ENCODE data around the gene ZNF644. TPM values are rescaled to one million over a fixed set of nuclear protein-coding genes. Genes with fewer than 3 reads are reported as not detected.
"Not testable (repeated sequence)": the region's sequence is repeated elsewhere in the genome, so short reads cannot be mapped to it uniquely, and the experiment has no call there.

The ZNF644 gene
- total RNA-seq, 1 experiment from 2014 or later = 55.9 TPM

DNA sequence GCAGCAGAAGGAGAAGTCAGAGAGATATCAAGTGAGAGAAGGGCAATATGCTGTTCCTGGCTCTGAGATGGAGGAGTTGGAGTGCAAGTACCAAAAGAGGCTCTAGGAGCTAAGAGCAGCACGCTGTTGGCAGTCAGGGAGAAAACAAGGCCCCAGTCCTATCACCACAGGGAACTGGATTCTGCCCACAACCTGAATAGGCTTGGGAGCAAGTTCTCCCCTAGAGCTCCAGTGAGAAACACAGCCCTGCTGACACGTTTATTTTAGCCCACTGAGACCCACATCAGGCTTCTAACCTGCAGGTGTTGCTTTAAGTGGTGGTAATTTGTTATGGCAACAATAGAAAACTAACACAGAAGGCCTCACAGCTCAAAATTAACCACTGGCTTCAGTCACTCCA, 31.8 kb upstream of the ZNF644 start:
- Histone ChIP-seq H3K27ac (ENCODE audit: low read depth, low read length) (no peak overlapping the region), H3K36me3 (ENCODE audit: control insufficient read depth in 1 of 2, insufficient read depth in 2 of 2, low read length in 2 of 2) (no peaks in the 10 kb centered on the region), H3K79me2 (ENCODE audit: insufficient read depth, low read length) (no peaks in the 10 kb centered on the region), H3K27me3 (ENCODE audit: insufficient read depth, low read length) (no peaks in the 10 kb centered on the region), H3K4me1 (ENCODE audit: control insufficient read depth in 1 of 2, insufficient read depth in 2 of 2, low read length in 2 of 2) (no peaks in the 10 kb centered on the region), H3K9me2 (ENCODE audit: insufficient read depth) (no peaks in the 10 kb centered on the region), H3K4me2 (ENCODE audit: low read length) (no peak overlapping the region), H4K20me1 (ENCODE audit: insufficient read depth) (no peaks in the 10 kb centered on the region), H3K9me3 (ENCODE audit: control insufficient read depth in 1 of 2, insufficient read depth in 1 of 2, low read depth in 1 of 2, low read length in 2 of 2) (no peaks in the 10 kb centered on the region), H2AFZ (ENCODE audit: low read depth, low read length, poor library complexity, severe bottlenecking) (no peak overlapping the region), H3K9ac (ENCODE audit: low read length) (no peak overlapping the region), H3K4me3 (replicated peaks in 1 of 2; ENCODE audit: low read depth in 1 of 2, low read length in 2 of 2) (no peak overlapping the region)
- DNase-seq (ENCODE audit: low read depth, low spot score) = no peak
- ATAC-seq = no peak
- POLR2A ChIA-PET = no interaction called here
- RAD21 ChIA-PET (ENCODE audit: low non-redundant PET in 1 of 2, low total read pairs in 2 of 2, uncharacterized antibody in 2 of 2, unreplicated experiment in 2 of 2) = no interaction called here
- no TSS peak for BruUV-seq (replicated peaks)
- TF ChIP-seq YY1 (IDR thresholded peaks at IDR 0.05; ENCODE audit: extremely low read depth, insufficient replicate concordance, low read depth, low read length) (no peak), EGR1 (IDR thresholded peaks at IDR 0.05; ENCODE audit: low read depth) (no peak), FOSL1 (IDR thresholded peaks at IDR 0.05; ENCODE audit: low read depth) (no peak), SIN3A (IDR thresholded peaks at IDR 0.05; ENCODE audit: low read depth) (no peak), SP1 (IDR thresholded peaks at IDR 0.05; ENCODE audit: low read depth) (no peak), ZNF274 (IDR thresholded peaks at IDR 0.05; ENCODE audit: low read depth, low read length) (no peak), EZH2 (IDR thresholded peaks at IDR 0.05) (no peak), POLR2A (IDR thresholded peaks at IDR 0.05; ENCODE audit: borderline replicate concordance, extremely low read depth, insufficient read depth, insufficient read length) (no peak), JUND (IDR thresholded peaks at IDR 0.05) (no peak), CEBPB (IDR thresholded peaks at IDR 0.05; ENCODE audit: low read depth) (no peak), ELF1 (IDR thresholded peaks at IDR 0.05; ENCODE audit: borderline replicate concordance, low read depth) (no peak), TCF7L2 (IDR thresholded peaks at IDR 0.05; ENCODE audit: borderline replicate concordance, extremely low read depth, insufficient read depth, insufficient read length) (no peak), ZFX (IDR thresholded peaks at IDR 0.05) (no peak)
- TF ChIP-seq, protein P1, sequence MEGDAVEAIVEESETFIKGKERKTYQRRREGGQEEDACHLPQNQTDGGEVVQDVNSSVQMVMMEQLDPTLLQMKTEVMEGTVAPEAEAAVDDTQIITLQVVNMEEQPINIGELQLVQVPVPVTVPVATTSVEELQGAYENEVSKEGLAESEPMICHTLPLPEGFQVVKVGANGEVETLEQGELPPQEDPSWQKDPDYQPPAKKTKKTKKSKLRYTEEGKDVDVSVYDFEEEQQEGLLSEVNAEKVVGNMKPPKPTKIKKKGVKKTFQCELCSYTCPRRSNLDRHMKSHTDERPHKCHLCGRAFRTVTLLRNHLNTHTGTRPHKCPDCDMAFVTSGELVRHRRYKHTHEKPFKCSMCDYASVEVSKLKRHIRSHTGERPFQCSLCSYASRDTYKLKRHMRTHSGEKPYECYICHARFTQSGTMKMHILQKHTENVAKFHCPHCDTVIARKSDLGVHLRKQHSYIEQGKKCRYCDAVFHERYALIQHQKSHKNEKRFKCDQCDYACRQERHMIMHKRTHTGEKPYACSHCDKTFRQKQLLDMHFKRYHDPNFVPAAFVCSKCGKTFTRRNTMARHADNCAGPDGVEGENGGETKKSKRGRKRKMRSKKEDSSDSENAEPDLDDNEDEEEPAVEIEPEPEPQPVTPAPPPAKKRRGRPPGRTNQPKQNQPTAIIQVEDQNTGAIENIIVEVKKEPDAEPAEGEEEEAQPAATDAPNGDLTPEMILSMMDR (IDR thresholded peaks at IDR 0.05 in 2 of 3, conservative IDR thresholded peaks at IDR 0.05 in 1 of 3; ENCODE audit: borderline replicate concordance in 1 of 3, insufficient read depth in 1 of 3, low read depth in 2 of 3, low read length in 2 of 3) = no peak
- TF ChIP-seq, protein P2, sequence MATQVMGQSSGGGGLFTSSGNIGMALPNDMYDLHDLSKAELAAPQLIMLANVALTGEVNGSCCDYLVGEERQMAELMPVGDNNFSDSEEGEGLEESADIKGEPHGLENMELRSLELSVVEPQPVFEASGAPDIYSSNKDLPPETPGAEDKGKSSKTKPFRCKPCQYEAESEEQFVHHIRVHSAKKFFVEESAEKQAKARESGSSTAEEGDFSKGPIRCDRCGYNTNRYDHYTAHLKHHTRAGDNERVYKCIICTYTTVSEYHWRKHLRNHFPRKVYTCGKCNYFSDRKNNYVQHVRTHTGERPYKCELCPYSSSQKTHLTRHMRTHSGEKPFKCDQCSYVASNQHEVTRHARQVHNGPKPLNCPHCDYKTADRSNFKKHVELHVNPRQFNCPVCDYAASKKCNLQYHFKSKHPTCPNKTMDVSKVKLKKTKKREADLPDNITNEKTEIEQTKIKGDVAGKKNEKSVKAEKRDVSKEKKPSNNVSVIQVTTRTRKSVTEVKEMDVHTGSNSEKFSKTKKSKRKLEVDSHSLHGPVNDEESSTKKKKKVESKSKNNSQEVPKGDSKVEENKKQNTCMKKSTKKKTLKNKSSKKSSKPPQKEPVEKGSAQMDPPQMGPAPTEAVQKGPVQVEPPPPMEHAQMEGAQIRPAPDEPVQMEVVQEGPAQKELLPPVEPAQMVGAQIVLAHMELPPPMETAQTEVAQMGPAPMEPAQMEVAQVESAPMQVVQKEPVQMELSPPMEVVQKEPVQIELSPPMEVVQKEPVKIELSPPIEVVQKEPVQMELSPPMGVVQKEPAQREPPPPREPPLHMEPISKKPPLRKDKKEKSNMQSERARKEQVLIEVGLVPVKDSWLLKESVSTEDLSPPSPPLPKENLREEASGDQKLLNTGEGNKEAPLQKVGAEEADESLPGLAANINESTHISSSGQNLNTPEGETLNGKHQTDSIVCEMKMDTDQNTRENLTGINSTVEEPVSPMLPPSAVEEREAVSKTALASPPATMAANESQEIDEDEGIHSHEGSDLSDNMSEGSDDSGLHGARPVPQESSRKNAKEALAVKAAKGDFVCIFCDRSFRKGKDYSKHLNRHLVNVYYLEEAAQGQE (IDR thresholded peaks at IDR 0.05; ENCODE audit: low read depth) = no peak
- intact Hi-C loops (cut with micrococcal nuclease) = no loop called here
- CTCF ChIA-PET = interaction anchor here (1.3 kb wide), 1 partner anchor 27 kb away, joined by 4 read pairs; no protein-coding TSS in a partner anchor

DNA sequence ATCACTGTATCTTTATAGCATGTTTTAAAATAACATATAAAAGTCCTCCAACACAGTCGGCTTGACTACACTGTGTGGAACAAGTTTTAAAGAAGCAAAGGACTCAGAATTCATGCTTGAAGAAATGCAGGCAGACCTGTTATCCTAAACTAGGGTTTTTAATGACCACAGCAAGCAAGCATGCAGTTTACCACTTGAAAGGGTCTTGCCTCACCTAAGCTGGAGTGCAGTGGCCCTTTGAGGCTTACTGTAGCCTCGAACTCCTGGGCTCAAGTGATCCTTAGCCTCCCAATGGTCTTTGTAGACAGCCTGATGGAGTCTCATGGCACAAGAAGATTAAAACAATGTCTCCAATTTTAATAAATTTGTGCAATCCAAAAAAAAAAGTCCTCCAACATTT, 27.7 kb upstream of the ZNF644 start:
- RAD21 ChIA-PET (ENCODE audit: low non-redundant PET in 1 of 2, low total read pairs in 2 of 2, uncharacterized antibody in 2 of 2, unreplicated experiment in 2 of 2); BruUV-seq (replicated peaks); H3K4me2 ChIP-seq (ENCODE audit: low read length); H3K36me3 ChIP-seq (ENCODE audit: control insufficient read depth in 1 of 2, insufficient read depth in 2 of 2, low read length in 2 of 2); H3K9ac ChIP-seq (ENCODE audit: low read length); H3K79me2 ChIP-seq (ENCODE audit: insufficient read depth, low read length); DNase-seq (ENCODE audit: low read depth, low spot score); H3K9me3 ChIP-seq (ENCODE audit: control insufficient read depth in 1 of 2, insufficient read depth in 1 of 2, low read depth in 1 of 2, low read length in 2 of 2); H3K9me2 ChIP-seq (ENCODE audit: insufficient read depth); H3K27ac ChIP-seq (ENCODE audit: low read depth, low read length); CTCF ChIA-PET; H3K27me3 ChIP-seq (ENCODE audit: insufficient read depth, low read length); H3K4me1 ChIP-seq (ENCODE audit: control insufficient read depth in 1 of 2, insufficient read depth in 2 of 2, low read length in 2 of 2); intact Hi-C loops (cut with micrococcal nuclease); H4K20me1 ChIP-seq (ENCODE audit: insufficient read depth); ATAC-seq; POLR2A ChIA-PET; H2AFZ ChIP-seq (ENCODE audit: low read depth, low read length, poor library complexity, severe bottlenecking); H3K4me3 ChIP-seq (replicated peaks in 1 of 2; ENCODE audit: low read depth in 1 of 2, low read length in 2 of 2): not testable (repeated sequence)
